Neural cell (in vitro differentiated cells): ENCODE data around the gene PDE3A. TPM values are rescaled to one million over a fixed set of nuclear protein-coding genes. Genes with fewer than 3 reads are reported as not detected.

Experiments used
- H2AFZ ChIP-seq: fragments of 200-600, 300-800 bp; sonication (generic), shearing (Covaris generic); 2 replicates; pipeline ENCODE4 v1.6.0; 2014; ENCODE audit warnings: low read depth, mild to moderate bottlenecking, antibody characterized with exemption, low read length, moderate library complexity
- H3F3A ChIP-seq: fragments of 200-600 bp; shearing (Covaris generic); 2 replicates; pipeline ENCODE4 v1.6.1; 2016; ENCODE audit warnings: mild to moderate bottlenecking, moderate library complexity, mixed read lengths, antibody characterized with exemption, low read length; ENCODE audit not compliant: insufficient read depth, poor library complexity, severe bottlenecking
- H3K27ac ChIP-seq: fragments of 200-600, 300-800 bp; sonication (generic), shearing (Covaris generic); 2 replicates; pipeline ENCODE4 v1.5.1; 2014; ENCODE audit warnings: mild to moderate bottlenecking, low read length, moderate library complexity
- H3K27me3 ChIP-seq: fragments of 300-800, 200-600 bp; sonication (generic), shearing (Covaris generic); 2 replicates; pipeline ENCODE4 v1.6.0; 2014; ENCODE audit warnings: mild to moderate bottlenecking, low read depth, low read length, moderate library complexity; ENCODE audit not compliant: insufficient read depth
- H3K36me3 ChIP-seq: fragments of 300-800, 200-600 bp; sonication (generic), shearing (Covaris generic); 2 replicates; pipeline ENCODE4 v1.5.1; 2014; ENCODE audit warnings: mild to moderate bottlenecking, antibody characterized with exemption, low read length, moderate library complexity; ENCODE audit not compliant: insufficient read depth
- H3K4me2 ChIP-seq: fragments of 300-800, 200-600 bp; sonication (generic), shearing (Covaris generic); 2 replicates; pipeline ENCODE4 v1.6.0; 2014; ENCODE audit warnings: mild to moderate bottlenecking, low read length
- H3K4me3 ChIP-seq: fragments of 300-800, 200-600 bp; sonication (generic), shearing (Covaris generic); 2 replicates; pipeline ENCODE4 v1.5.1; 2014; ENCODE audit warnings: mild to moderate bottlenecking, low read length, moderate library complexity
- H3K79me2 ChIP-seq: fragments of 200-600 bp; shearing (Covaris generic); replicated peaks from 2 replicates; pipeline ENCODE4 v1.6.0; 2014; ENCODE audit warnings: mild to moderate bottlenecking, low read length, moderate library complexity; ENCODE audit not compliant: insufficient read depth
- H3K9ac ChIP-seq: fragments of 300-800, 200-600 bp; sonication (generic), shearing (Covaris generic); 2 replicates; pipeline ENCODE4 v1.6.1; 2016; ENCODE audit warnings: mild to moderate bottlenecking, low read length, mixed read lengths
- H3K9me2 ChIP-seq: fragments of 200-600 bp; shearing (Covaris generic); 2 replicates; pipeline ENCODE4 v1.6.1; 2016; ENCODE audit warnings: mild to moderate bottlenecking, low read length, mixed read lengths; ENCODE audit not compliant: insufficient read depth
- H3K9me3 ChIP-seq: fragments of 200-600, 300-800 bp; sonication (generic), shearing (Covaris generic); 2 replicates; pipeline ENCODE4 v1.6.1; 2016; ENCODE audit warnings: mild to moderate bottlenecking, mixed run types, low read length, moderate library complexity, mixed read lengths
- H4K20me1 ChIP-seq: fragments of 200-600 bp; shearing (Covaris generic); 2 replicates; pipeline ENCODE4 v1.6.1; 2016; ENCODE audit warnings: mild to moderate bottlenecking, mixed run types; ENCODE audit not compliant: insufficient read depth
- EP300 ChIP-seq: fragments of 450-650 bp; conservative IDR thresholded peaks from 2 replicates; pipeline ENCODE4 v1.6.1; 2014; ENCODE audit warnings: antibody characterized with exemption, mild to moderate bottlenecking, moderate library complexity; ENCODE audit not compliant: poor library complexity, severe bottlenecking
- EZH2 ChIP-seq: fragments of 200-600, 300-800 bp; shearing (Covaris generic), sonication (generic); IDR thresholded peaks from 2 replicates; pipeline ENCODE4 v1.6.1; 2014; ENCODE audit warnings: antibody characterized with exemption, low read length, borderline replicate concordance, mild to moderate bottlenecking; ENCODE audit not compliant: insufficient read depth, poor library complexity, severe bottlenecking
- MXI1 ChIP-seq: fragments of 450-650 bp; conservative IDR thresholded peaks from 2 replicates; pipeline ENCODE4 v1.6.1; 2014; ENCODE audit warnings: antibody characterized with exemption, mild to moderate bottlenecking; ENCODE audit not compliant: poor library complexity, severe bottlenecking
- POLR2AphosphoS5 ChIP-seq: IDR thresholded peaks from 2 replicates; pipeline ENCODE4 v1.6.1; 2012
- RAD21 ChIP-seq: fragments of 450-650 bp; conservative IDR thresholded peaks from 2 replicates; pipeline ENCODE4 v1.6.1; 2014; ENCODE audit warnings: antibody characterized with exemption, mild to moderate bottlenecking, moderate library complexity
- SMC3 ChIP-seq: fragments of 450-650 bp; conservative IDR thresholded peaks from 2 replicates; pipeline ENCODE4 v1.6.1; 2014; ENCODE audit warnings: antibody characterized with exemption, mild to moderate bottlenecking, moderate library complexity; ENCODE audit not compliant: poor library complexity
- TAF1 ChIP-seq: IDR thresholded peaks from 2 replicates; pipeline ENCODE4 v1.6.1; 2012; ENCODE audit warnings: low read depth
- polyA plus RNA-seq: library from polyadenylated mRNA; depleted of rRNA; stranded (reverse); fragments of >200 nt; gene quantifications from 2 replicates; pipeline ENCODE4 v1.2.3, GENCODE V29; 2014
- TF ChIP-seq, protein P1 (sequence below): IDR thresholded peaks from 2 replicates; pipeline ENCODE4 v1.6.1; 2012; ENCODE audit warnings: borderline replicate concordance
- TF ChIP-seq, protein P2 (sequence below): fragments of 450-650 bp; IDR thresholded peaks from 2 replicates; pipeline ENCODE4 v1.5.1; 2014; ENCODE audit warnings: antibody characterized with exemption, mild to moderate bottlenecking, moderate library complexity; ENCODE audit not compliant: poor library complexity, severe bottlenecking

The PDE3A gene
- polyA plus RNA-seq, 1 donor from 2014 or later: 0.94 TPM

DNA sequence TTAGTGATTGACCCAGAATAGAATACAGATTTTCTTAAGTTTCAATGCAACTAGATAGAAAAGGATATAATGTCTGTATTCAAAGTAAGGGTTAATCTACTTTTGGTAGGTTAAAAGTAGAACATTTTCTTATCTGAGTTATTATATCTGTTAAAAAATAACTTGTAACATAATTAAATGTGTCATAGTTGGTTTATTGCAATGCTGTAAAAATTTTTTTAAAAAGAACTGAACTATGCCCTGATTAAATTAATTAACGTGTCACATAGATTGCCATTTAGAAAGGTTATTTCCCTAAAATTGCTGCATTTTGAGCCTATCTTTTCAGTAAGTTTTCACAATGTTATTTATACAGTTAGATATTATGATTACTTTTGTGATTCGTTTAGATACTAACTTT is 89.2 kb downstream of the PDE3A start:
- Histone ChIP-seq H3K4me3 (no peak overlapping the region), H3K9me2 (no peaks in the 10 kb centered on the region), H3K79me2 (no peaks in the 10 kb centered on the region), H3K9me3 (no peaks in the 10 kb centered on the region), H3K4me2 (no peak overlapping the region), H3K27me3 (no peaks in the 10 kb centered on the region), H4K20me1 (no peaks in the 10 kb centered on the region), H3F3A (no peaks in the 10 kb centered on the region), H2AFZ (no peak overlapping the region), H3K36me3 (no peaks in the 10 kb centered on the region), H3K27ac (no peak overlapping the region), H3K9ac (no peak overlapping the region)
- TF ChIP-seq RAD21 (no peak), POLR2AphosphoS5 (no peak), SMC3 (no peak), TAF1 (no peak), EZH2 (no peak), EP300 (no peak), MXI1 (no peak)
- TF ChIP-seq, protein P1, sequence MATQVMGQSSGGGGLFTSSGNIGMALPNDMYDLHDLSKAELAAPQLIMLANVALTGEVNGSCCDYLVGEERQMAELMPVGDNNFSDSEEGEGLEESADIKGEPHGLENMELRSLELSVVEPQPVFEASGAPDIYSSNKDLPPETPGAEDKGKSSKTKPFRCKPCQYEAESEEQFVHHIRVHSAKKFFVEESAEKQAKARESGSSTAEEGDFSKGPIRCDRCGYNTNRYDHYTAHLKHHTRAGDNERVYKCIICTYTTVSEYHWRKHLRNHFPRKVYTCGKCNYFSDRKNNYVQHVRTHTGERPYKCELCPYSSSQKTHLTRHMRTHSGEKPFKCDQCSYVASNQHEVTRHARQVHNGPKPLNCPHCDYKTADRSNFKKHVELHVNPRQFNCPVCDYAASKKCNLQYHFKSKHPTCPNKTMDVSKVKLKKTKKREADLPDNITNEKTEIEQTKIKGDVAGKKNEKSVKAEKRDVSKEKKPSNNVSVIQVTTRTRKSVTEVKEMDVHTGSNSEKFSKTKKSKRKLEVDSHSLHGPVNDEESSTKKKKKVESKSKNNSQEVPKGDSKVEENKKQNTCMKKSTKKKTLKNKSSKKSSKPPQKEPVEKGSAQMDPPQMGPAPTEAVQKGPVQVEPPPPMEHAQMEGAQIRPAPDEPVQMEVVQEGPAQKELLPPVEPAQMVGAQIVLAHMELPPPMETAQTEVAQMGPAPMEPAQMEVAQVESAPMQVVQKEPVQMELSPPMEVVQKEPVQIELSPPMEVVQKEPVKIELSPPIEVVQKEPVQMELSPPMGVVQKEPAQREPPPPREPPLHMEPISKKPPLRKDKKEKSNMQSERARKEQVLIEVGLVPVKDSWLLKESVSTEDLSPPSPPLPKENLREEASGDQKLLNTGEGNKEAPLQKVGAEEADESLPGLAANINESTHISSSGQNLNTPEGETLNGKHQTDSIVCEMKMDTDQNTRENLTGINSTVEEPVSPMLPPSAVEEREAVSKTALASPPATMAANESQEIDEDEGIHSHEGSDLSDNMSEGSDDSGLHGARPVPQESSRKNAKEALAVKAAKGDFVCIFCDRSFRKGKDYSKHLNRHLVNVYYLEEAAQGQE: no peak
- TF ChIP-seq, protein P2, sequence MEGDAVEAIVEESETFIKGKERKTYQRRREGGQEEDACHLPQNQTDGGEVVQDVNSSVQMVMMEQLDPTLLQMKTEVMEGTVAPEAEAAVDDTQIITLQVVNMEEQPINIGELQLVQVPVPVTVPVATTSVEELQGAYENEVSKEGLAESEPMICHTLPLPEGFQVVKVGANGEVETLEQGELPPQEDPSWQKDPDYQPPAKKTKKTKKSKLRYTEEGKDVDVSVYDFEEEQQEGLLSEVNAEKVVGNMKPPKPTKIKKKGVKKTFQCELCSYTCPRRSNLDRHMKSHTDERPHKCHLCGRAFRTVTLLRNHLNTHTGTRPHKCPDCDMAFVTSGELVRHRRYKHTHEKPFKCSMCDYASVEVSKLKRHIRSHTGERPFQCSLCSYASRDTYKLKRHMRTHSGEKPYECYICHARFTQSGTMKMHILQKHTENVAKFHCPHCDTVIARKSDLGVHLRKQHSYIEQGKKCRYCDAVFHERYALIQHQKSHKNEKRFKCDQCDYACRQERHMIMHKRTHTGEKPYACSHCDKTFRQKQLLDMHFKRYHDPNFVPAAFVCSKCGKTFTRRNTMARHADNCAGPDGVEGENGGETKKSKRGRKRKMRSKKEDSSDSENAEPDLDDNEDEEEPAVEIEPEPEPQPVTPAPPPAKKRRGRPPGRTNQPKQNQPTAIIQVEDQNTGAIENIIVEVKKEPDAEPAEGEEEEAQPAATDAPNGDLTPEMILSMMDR: no peak

DNA sequence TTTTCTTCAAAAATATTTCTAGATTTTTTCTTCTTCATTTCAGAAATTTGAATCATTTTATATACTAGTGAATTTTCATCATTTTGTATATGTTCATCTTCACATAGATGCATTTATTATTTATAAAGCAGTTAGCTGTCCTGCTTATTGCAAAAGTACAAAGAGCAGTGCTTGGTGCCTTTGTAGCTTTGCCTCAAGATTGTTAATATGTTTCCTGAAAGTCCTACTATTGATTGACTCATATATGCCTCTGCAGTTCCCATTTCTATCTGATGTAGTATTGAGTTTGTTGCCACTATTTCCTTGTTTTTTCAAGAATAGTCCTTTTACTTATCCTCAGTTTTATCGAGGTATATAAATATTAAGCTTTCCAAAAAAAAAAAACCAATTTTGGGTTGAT is 89.7 kb downstream of the PDE3A start:
- TF ChIP-seq EP300 (no peak), RAD21 (no peak), SMC3 (no peak), TAF1 (no peak), POLR2AphosphoS5 (no peak), EZH2 (no peak), MXI1 (no peak)
- TF ChIP-seq, protein P1: no peak
- TF ChIP-seq, protein P2: no peak
- no peak overlapping the region for H3K27ac ChIP-seq
- H4K20me1 ChIP-seq: no peaks in the 10 kb centered on the region
- no peak overlapping the region for H3K4me3 ChIP-seq
- no peaks in the 10 kb centered on the region for H3K79me2 ChIP-seq
- H3F3A ChIP-seq: no peaks in the 10 kb centered on the region
- no peak overlapping the region for H3K9ac ChIP-seq
- no peaks in the 10 kb centered on the region for H3K9me3 ChIP-seq
- no peaks in the 10 kb centered on the region for H3K27me3 ChIP-seq
- no peak overlapping the region for H2AFZ ChIP-seq
- no peaks in the 10 kb centered on the region for H3K36me3 ChIP-seq
- no peak overlapping the region for H3K4me2 ChIP-seq
- H3K9me2 ChIP-seq: no peaks in the 10 kb centered on the region
